Karpas-422 (cell line): ENCODE data around the gene ANGPTL3. TPM values are rescaled to one million over a fixed set of nuclear protein-coding genes. Genes with fewer than 3 reads are reported as not detected.

ENCODE experiments used
- DNase-seq: peaks from one replicate; pipeline ENCODE4 v3.0.0-alpha.2; 2015
- H2AFZ ChIP-seq: fragments of 200-600 bp; sonication (generic); 2 replicates; pipeline ENCODE4 v1.6.1; 2014; ENCODE audit warnings: antibody characterized with exemption, low read length, mixed read lengths
- H3K27ac ChIP-seq: fragments of 200-600 bp; sonication (generic); 2 replicates; pipeline ENCODE4 v1.5.1; 2014; ENCODE audit warnings: mild to moderate bottlenecking, low read length, moderate library complexity
- H3K27me3 ChIP-seq: fragments of 200-600 bp; sonication (generic); 2 replicates; pipeline ENCODE4 v1.6.1; 2014; ENCODE audit warnings: low read length, mixed read lengths
- H3K36me3 ChIP-seq: fragments of 200-600 bp; sonication (generic); 2 replicates; pipeline ENCODE4 v1.6.1; 2014; ENCODE audit warnings: low read length, mixed read lengths; ENCODE audit not compliant: insufficient read depth
- H3K4me1 ChIP-seq: fragments of 200-600 bp; sonication (generic); 2 replicates; pipeline ENCODE4 v1.6.1; 2014; ENCODE audit warnings: mild to moderate bottlenecking, low read length, mixed read lengths
- H3K4me2 ChIP-seq: fragments of 200-600 bp; sonication (generic); 2 replicates; pipeline ENCODE4 v1.6.1; 2014; ENCODE audit warnings: low read length, low read depth, mild to moderate bottlenecking; ENCODE audit not compliant: poor library complexity, severe bottlenecking
- H3K4me3 ChIP-seq: fragments of 200-600 bp; sonication (generic); 2 replicates; pipeline ENCODE4 v1.5.1; 2014; ENCODE audit warnings: mild to moderate bottlenecking, antibody characterized with exemption, low read length, mixed read lengths
- H3K79me2 ChIP-seq: fragments of 200-600 bp; sonication (generic); 2 replicates; pipeline ENCODE4 v1.6.1; 2014; ENCODE audit warnings: mild to moderate bottlenecking, low read length, mixed read lengths
- H3K9ac ChIP-seq: fragments of 200-600 bp; sonication (generic); 2 replicates; pipeline ENCODE4 v1.6.0; 2014; ENCODE audit warnings: low read length
- H3K9me2 ChIP-seq: fragments of 200-600 bp; sonication (generic), shearing (Covaris generic); replicated peaks from 2 replicates; pipeline ENCODE4 v1.6.0; 2014; ENCODE audit warnings: mild to moderate bottlenecking, low read length, moderate library complexity; ENCODE audit not compliant: insufficient read depth
- H3K9me3 ChIP-seq: fragments of 300-700, 200-600 bp; sonication (generic); 2 replicates; pipeline ENCODE4 v1.6.1; 2014; ENCODE audit warnings: low read length, mixed read lengths
- H4K20me1 ChIP-seq: fragments of 200-600 bp; sonication (generic); 2 replicates; pipeline ENCODE4 v1.6.1; 2014; ENCODE audit warnings: mild to moderate bottlenecking, antibody characterized with exemption, low read length, low read depth; ENCODE audit not compliant: insufficient read depth
- total RNA-seq: library from RNA; depleted of rRNA; stranded (reverse); fragments of >200 nt; shearing (Covaris generic); gene quantifications from 2 replicates; pipeline ENCODE4 v1.2.3, GENCODE V29; 2014; ENCODE audit warnings: low replicate concordance; rRNA removed

ANGPTL3 gene
- total RNA-seq, 1 experiment from 2014 or later = not detected

GRCh38 chr1:62637392-62638105, 40.2 kb downstream of the ANGPTL3 start:
- DNase-seq = no peak
- H3K27me3 ChIP-seq = no peaks in the 10 kb centered on the region
- no peaks in the 10 kb centered on the region for H3K36me3 ChIP-seq
- no peaks in the 10 kb centered on the region for H3K79me2 ChIP-seq
- H3K9me2 ChIP-seq = no peaks in the 10 kb centered on the region
- no peak overlapping the region for H3K4me3 ChIP-seq
- H4K20me1 ChIP-seq = no peaks in the 10 kb centered on the region
- H3K9ac ChIP-seq = no peak overlapping the region
- H3K9me3 ChIP-seq = no peaks in the 10 kb centered on the region; the same call in 1 of the 2 replicates
- no peaks in the 10 kb centered on the region for H3K4me1 ChIP-seq
- no peak overlapping the region for H3K27ac ChIP-seq
- no peak overlapping the region for H3K4me2 ChIP-seq
- H2AFZ ChIP-seq = no peak overlapping the region

- no peak for DNase-seq
These were observed 46.0 kb downstream of the ANGPTL3 start for GRCh38 chr1:62643283-62643682.

GRCh38 chr1:62652387-62652786, 55.1 kb downstream of the ANGPTL3 start:
- H2AFZ ChIP-seq = no peak overlapping the region
- no peaks in the 10 kb centered on the region for H3K27me3 ChIP-seq
- no peaks in the 10 kb centered on the region for H3K79me2 ChIP-seq
- no peak overlapping the region for H3K4me2 ChIP-seq
- no peaks in the 10 kb centered on the region for H3K36me3 ChIP-seq
- H3K9ac ChIP-seq = no peak overlapping the region
- H3K27ac ChIP-seq = no peak overlapping the region
- no peaks in the 10 kb centered on the region for H3K4me1 ChIP-seq
- H3K4me3 ChIP-seq = no peak overlapping the region
- no peaks in the 10 kb centered on the region for H3K9me2 ChIP-seq
- DNase-seq = no peak
- no peaks in the 10 kb centered on the region for H3K9me3 ChIP-seq
- no peaks in the 10 kb centered on the region for H4K20me1 ChIP-seq

More at GRCh38 chr1:62643283-62643682, 46.0 kb downstream of the ANGPTL3 start:
- Histone ChIP-seq H3K9ac (no peak overlapping the region), H3K36me3 (no peaks in the 10 kb centered on the region), H3K4me3 (no peak overlapping the region), H3K9me2 (no peaks in the 10 kb centered on the region), H3K27me3 (no peaks in the 10 kb centered on the region), H3K4me2 (no peak overlapping the region), H3K9me3 (no peaks in the 10 kb centered on the region), H2AFZ (no peak overlapping the region), H3K27ac (no peak overlapping the region), H3K4me1 (no peaks in the 10 kb centered on the region), H4K20me1 (no peaks in the 10 kb centered on the region), H3K79me2 (no peaks in the 10 kb centered on the region)

- no peaks in the 10 kb centered on the region for H4K20me1 ChIP-seq
- H3K27me3 ChIP-seq = no peaks in the 10 kb centered on the region
- H3K4me2 ChIP-seq = no peak overlapping the region
- H3K4me3 ChIP-seq = no peak overlapping the region
- H3K9me2 ChIP-seq = no peaks in the 10 kb centered on the region
- H2AFZ ChIP-seq = no peak overlapping the region
- no peaks in the 10 kb centered on the region for H3K79me2 ChIP-seq
- DNase-seq = no peak
- no peak overlapping the region for H3K9ac ChIP-seq
- no peaks in the 10 kb centered on the region for H3K9me3 ChIP-seq
- H3K27ac ChIP-seq = no peak overlapping the region
- no peaks in the 10 kb centered on the region for H3K4me1 ChIP-seq
- no peaks in the 10 kb centered on the region for H3K36me3 ChIP-seq
These were observed 57.4 kb downstream of the ANGPTL3 start for GRCh38 chr1:62654744-62655143.

Other genes starting within 250 kb of the ANGPTL3 start
- gene USP1, start 160.5 kb upstream of the ANGPTL3 start, total RNA-seq = 26.1 and 37.5 TPM in 2 replicates
- 0.11 TPM in 1 of 2 replicates, not detected in the other for gene DOCK7, start 90.9 kb downstream of the ANGPTL3 start, total RNA-seq
- 10.5 and 18.6 TPM in 2 replicates for gene ATG4C, start 186.6 kb downstream of the ANGPTL3 start, total RNA-seq